RCC 7860 (cell line): Measurements from ENCODE around the gene PCAT6.
"Not testable (repeated sequence)": the region's sequence is repeated elsewhere in the genome, so short reads cannot be mapped to it uniquely, and the experiment has no call there.

ENCODE experiments used
- DNase-seq: peaks from one replicate; pipeline ENCODE4 v3.0.0-alpha.2; 2015; ENCODE audit warnings: low spot score
- FAIRE-seq: peaks from 2 replicates; lab custom pipeline; 2012; peaks lifted over from hg19 to GRCh38; lab: Jason Lieb, UNC

PCAT6 gene

DNA sequence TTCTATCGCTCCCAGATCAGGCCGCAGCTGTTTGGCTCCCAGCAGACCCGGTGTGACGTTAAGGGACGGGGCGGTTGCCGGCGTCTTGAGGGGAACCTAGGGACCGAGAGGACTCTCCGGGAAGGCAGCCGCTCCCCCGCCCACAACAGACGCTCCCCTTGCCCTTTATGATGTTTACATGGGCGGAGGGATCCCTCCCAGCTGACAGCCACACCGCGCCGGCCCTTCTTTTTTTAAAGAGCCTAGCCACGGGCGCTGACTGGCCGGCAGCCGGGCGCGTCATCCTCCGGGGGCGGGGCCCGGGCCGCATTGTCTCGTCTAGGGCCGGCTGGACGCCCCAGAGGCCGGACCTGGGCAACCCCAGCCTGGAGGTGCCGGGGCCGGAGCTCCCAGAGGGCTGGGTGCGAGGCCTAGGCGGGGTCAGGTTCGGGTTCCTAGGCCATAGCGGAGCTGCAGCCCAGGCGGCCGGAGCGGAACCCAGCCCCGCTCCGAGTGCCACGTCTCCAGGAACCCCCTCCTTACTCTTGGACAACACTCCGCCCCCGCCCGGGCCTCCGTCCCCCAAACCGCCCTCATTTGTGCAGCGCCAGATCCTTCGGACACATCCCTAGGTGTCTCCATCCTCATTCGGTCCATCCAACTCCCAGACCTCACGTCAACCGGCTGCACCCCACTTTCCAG is at the start of gene PCAT6:
Gene PCAT6, plus strand, starts transcription at position 340 of the 681 bp plus-strand sequence.
- FAIRE-seq (peak; percentile 44), DNase-seq (peak; percentile 75)

DNA sequence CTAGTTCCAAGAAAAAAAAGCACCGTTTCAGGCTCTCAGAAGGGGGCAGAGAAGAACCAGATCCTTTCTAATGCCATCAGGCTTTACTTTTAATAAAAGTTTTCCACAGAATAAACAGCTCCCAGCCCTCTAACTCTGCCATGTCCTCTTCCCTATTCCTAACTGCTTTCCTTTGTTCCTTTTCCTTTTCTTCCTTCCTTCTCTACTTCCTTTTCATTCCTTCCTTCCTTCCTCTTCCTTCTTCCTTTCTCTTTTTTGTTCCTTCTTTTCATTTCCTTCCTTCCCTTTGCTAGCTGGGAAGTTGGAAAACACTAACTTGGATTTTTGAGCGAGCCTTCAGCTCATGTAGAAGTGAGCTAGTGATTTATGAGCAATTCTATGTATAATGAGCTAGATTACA is 48.7 kb upstream of the PCAT6 start:
- DNase-seq = no peak
- FAIRE-seq = no peak

DNA sequence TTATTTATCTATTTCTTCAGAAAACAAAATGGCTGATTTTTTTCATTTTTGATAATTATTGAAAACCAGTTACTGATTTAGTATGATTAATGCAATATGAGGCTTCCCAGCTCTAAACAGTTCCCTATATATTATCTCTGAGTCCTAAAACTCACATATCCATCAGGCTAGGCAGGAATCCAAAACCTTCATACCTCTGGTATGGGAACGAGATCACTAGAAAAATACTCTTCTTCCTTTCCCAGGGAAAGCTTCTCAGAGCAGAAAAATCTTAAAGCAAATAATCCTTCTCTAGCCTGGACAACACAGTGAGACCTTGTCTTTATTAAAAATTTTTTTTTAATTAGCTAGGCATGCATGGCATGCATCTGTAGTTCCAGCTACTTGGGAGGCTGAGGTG is 45.0 kb upstream of the PCAT6 start:
- FAIRE-seq (no peak), DNase-seq (no peak)

DNA sequence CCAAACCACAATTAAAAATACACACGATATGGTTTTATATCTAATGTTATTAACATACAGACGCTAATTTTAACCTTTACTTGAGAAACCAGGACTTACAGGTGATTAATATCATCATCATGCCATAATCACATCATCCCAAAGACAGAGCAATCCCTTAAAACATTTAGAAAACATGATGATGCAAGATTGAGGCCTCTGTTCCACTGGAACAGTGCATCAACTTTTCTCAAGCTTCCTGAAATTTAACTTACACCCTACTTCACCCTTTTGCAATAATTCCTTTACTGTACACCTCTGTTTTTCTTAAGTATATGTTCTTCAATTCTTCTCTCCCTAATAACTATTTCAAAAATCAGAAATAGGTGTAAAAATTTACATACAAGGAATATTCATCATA is 40.6 kb upstream of the PCAT6 start:
- FAIRE-seq (no peak), DNase-seq (no peak)

DNA sequence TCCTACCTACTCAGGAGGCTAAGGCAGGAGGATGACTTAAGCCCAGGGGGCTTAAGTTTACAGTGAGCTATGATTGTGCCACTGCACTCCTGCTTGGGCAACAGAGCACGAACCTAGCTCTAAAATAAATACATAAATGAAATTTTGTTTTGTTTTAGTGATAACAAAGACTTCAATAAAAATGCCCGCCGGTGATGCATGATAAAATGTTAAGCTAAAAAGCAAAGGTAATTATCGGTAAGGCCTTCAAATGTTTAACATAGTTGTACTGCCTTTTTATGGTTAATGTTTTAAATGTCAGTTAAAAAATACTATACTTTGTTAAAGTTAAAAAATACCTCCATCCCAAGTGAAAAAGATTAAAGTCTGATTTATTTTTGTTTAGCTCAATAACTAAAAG is 29.6 kb upstream of the PCAT6 start:
- FAIRE-seq (no peak), DNase-seq (no peak)

DNA sequence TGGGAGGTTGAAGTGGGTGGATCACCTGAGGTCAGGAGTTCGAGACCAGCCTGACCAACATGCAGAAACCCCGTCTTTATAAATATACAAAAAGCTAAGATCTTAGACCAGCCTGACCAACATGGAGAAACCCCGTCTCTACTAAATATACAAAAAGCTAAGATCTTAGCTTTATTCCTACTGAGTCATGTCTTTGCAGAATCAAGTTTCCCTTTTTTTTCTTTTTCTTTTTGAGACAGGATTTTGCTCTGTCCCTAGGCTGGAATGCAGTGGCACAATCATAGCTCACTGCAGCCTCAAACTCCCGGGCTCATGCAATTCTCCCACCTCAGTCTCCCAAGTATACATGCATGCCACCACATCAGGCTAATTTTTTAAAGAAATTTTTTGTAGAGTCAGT is 23.9 kb upstream of the PCAT6 start:
- FAIRE-seq (no peak), DNase-seq (no peak)

DNA sequence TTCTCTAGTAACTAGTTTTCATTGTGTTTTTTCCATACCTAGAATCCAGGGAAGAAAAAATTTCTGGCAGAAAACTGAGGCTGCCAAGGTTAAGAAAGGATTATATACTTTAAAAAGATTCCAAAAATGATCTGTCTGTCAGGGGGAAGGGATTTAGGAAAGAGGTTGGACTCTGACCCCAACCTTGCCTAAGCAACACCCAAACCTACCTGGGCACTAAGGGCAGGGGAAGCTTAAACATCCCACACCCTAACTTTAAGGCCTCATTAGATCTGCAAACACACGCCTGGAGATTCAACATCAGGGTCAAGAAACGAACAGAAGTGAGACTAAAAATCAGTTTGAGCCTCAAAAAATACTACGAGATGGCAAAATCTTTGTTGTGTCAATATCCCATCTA is 22.0 kb upstream of the PCAT6 start:
- FAIRE-seq (no peak), DNase-seq (no peak)

DNA sequence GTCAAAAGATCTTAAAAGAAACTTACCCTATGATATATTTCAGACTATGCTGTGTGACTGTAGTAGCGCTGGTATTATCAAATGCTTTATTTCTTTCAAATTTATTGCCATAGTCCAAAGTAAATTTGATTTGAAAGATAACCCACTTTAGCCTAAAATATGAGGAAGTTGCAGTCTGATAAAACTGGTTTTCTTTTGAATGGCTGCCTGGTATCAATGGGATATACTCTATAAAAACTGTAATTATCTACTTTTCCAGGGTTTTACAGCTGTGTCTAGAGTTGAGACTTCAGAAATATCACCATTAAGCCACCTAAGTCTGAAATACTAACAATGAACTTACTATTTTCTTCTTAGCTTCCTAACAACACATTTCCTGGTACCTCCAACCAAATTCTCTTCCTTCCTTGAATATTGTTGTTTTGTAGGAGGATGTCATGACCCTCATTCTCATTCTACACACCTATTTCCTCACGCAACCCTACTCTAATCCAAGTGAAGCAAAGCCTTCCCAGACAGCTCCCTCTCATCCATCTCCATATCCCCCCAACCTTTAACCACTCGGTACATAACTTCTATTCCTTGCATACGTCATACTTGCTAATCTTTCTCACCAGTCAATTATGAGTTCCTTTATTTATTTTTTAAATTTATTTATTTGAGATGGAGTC is 19.5 kb upstream of the PCAT6 start:
- no peak for FAIRE-seq

DNA sequence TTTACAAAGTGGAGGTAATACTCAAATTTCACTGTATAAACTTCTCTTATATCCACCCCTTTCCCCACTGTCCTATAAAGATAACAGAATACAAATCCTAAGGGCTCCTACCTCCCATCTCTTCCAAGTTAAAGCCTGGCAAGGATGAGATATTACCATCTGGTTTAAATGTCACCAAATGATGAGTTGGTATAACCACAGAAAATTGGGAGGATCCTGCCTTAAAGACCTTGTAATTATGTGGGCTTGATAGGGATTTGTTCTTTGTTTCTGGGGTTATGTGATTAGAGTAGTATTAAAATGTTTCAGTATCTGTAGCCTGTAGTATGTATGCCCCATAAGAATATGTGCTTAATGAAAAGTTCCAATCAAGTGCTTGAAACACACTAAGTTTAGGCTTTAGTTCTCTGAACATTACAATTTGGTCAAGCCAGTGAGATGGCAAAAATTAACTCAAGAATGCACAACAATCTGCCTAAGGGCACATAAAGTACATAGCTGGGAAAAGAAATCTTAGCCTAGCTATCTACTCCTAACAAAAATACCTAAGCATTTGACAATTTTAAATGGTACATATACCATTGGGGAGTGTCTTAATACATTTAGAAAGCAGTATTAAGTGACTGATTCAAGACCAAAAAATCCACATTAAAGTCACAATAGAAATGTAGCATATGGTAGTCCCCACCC is 16.6 kb upstream of the PCAT6 start:
- no peak for DNase-seq
- no peak for FAIRE-seq

More for the DNA sequence above, 19.5 kb upstream of the PCAT6 start:
- DNase-seq = no peak

DNA sequence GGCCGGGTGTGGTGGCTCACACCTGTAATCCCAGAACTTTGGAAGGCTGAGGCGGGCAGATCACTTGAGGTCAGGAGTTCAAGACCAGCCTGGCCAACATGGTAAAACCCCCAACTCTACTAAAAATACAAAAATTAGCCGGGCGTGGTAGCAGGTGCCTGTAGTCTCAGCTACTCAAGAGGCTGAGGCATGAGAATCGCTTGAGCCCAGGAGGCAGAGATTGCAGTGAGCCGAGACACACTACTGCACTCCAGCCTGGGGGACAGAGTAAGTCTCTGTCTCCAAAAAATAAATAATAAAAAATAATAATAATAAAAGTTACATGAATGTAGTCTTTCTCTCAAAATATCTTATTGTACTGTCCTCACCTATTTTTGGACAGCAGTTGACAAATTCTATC is 15.8 kb upstream of the PCAT6 start:
- not testable (repeated sequence) for DNase-seq, FAIRE-seq

DNA sequence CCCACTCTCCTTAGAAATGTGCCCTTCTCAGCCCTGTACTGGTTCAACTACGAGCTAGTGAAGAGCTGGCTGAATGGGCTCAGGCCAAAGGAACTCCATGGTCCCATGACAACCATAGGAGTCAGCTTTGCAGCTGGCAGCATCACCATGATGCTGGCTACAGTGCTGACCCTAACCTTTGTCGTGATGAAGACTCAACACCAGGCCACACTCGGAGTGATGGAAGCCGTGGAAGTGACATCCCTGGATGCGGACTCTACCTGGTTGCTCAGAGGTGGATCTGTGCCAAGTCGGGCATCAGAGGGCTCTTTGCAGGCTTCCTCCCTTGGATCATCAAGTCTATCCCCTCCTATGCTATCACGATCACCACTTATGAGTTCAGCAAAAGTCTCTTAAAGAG is 14.1 kb upstream of the PCAT6 start:
- DNase-seq (no peak), FAIRE-seq (no peak)

DNA sequence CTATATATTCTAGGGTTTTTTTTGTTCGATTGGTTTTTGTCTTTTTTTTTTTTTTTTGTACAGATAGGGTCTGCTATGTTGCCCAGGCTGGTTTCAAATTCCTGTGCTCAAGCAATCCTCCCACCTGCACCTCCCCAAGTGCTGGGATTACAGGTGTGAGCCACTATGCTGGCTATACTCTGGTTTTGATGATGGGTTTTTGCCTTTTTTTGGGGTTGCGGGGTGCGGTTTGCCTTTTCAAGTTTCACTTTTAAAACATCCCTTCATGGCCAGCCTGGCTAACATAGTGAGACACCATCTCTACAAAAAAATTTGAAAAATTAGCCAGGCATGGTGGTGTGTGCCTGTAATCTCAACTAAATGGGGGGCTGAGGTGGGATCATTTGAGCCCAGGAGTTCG is 12.5 kb upstream of the PCAT6 start:
- FAIRE-seq = no peak
- DNase-seq = no peak

DNA sequence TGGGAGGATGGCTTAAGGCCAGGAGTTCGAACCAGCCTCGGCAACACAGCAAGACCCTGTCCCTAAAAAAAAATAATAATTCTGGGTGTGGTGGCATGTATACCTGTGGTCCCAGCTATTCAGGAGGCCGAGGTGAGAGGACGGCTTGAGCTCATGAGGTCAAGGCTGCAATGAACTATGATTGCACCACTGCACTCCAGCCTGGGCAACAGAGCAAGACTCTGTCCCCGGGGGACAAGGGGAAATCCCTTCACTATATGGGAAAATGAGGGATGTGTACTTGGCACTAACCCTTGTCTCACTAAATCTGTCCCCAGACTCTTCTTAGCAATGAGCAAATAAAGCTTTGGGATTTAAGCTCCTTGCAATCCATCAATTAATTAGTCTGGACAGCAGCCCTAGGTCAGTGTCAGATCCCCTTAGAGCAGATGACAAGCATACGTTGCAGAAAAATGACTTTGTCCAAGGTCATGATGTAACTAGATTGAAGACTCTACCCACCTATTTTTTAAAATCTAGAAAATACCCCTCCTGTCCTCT is 11.9 kb upstream of the PCAT6 start:
- FAIRE-seq (no peak), DNase-seq (no peak)

DNA sequence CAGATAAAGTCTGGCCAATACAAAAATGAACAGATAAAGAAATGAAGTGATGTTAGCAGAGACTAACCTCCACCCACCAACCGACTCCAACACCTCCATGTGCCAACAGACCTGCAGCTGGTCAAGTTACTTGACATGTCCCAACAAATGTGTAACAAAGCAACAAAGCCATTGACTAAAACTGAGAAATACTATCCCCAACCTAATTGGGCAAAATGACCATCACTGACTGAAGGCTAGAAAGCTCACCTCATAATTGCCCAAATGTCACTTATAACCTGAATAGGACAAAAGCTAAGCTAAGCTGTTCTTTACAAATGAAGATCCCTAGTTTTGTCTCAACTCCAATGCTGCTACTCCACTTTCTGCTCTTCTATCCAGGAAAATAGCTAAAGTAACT is 10.0 kb upstream of the PCAT6 start:
- no peak for FAIRE-seq
- DNase-seq = no peak

DNA sequence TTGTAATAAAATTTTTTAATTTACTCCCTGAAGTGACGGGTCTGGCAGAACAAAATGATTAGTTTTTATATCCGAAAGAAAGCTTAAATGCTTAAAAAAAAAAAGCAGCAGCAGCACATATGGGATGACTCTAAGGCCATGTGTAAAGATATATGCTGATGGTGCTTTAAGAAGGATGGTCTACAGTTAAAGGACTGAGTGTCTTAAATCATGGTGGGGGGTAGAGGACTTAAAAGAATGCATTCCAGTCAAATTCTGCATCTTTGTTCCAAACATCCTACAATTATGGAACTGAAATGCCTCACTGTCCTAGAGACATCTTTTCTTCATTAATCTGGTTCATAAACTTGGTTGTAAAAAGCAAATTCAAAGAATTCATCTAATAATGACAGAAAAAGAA is 9.6 kb upstream of the PCAT6 start:
- FAIRE-seq (no peak), DNase-seq (no peak)

DNA sequence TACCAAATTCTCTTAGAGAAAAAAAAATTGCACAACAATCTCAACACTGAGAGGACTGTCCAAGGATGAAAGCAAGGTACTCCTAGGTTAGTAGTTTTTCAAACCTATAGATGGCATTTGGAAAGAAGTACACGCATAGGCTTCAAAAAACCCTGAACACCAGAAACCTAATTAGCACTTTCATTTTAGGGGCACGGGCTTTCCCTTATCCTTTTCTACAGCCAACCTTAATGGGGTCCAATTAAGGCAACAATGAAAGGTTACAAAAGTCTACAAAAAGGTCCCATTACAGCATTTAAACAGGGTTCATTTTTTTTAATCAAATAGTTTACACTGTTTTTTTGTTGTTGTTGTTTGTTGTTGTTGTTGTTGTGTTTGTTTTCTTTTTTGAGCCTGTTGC is 8.7 kb upstream of the PCAT6 start:
- FAIRE-seq = no peak

DNA sequence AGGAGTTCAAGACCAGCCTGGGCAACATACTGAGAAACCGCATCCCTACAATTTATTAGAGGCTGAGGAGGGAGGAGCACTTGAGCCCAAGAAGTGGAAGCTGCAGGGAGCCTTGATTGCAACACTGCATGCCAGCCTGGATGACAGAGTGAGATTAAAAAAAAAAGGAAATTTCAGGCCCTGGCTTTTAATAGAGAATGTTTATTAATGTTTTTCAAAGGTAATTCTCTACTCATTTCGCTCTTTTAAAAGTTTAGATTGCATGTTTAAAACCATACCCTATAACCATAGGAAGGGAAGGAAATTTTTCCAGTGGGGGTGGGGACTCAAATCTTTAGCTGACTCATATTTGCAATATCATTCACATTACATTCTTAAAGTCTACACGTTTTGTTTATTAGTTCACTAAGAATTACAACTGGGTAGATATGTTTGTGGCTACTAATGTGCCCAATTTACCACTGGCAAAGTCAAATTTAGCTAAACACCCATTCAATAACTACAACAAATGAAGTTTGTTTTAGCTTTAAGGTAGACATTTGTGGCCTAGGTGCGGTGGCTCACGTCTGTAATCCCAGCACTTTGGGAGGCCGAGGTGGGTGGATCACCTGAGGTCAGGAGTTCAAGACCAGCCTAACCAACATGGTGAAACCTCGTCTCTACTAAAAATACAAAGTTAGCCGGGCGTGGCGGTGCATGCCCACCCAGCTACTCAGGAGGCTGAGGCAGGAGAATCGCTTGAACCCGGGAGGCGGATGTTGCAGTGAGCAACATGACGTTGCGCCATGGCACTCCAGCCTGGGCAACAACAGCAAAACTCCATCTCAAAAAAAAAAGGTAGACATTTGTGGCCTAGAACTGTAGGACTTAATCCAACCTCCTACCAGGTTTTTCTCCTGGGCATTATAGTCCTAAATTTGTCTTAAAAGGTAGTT is 7.5 kb upstream of the PCAT6 start:
- no peak for DNase-seq

More for the DNA sequence above, 8.7 kb upstream of the PCAT6 start:
- DNase-seq = no peak

DNA sequence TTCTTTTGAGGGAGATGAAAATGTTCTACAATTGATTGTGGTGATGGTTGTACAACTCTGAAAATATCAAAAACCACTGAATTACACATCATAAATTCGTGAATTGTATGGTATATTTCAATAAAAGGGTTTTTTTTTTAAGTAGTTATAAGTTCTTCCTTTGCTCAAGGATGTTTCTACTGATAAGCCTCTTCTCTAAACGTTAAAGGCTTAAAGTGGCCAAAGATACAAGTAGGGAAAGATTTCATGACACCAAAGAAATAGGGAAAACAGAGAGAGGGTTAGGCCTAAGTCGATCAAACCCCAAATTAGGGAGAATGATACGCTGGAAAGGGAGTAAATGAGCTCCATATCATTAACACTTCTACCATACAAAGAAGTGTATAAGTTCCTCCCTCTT is 6.6 kb upstream of the PCAT6 start:
- no peak for FAIRE-seq

More for the DNA sequence above, 7.5 kb upstream of the PCAT6 start:
- no peak for FAIRE-seq

DNA sequence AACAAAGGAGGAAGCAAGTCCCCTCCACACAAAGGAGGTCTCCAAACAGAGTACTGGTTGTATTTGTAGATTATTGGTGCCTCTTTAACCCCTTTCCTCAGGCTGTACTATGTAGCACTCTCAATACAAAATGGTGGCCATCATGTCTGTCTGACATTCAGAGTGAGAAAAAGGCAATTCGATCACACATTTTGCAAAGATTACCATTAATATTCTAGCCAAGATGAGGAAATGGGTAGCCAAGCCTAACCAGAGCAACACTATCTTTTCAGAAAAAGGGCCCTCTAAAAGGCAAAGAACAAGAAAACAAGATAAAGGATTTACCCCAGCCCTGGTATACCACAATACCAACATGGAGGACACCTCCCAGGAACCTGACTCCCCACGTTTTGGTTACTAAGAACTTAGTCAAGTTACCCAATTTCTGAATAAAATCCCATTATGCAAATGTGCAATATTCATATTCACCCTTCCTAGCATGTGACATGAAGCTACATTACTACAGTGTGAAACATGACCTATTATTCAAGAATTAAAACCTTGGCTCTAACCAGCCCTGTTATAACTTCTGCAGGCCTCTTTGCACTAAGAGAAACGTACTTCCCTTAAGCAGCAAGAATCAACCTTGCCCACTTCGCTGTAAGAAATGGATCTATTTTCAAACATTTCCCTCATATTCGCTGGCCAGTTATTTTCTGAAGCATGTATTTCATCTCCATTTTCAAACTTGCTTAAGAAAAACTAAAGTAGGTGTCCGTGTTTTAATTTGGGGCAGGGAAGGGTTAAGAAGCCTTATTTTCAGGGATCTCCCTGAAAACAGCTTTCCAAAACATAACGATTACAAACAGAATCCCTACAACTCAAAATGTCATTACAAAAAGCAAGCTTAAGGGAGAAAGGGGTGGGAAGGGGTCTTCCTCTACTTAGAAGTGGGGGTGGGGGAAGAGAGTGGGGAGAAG is 4.6 kb upstream of the PCAT6 start:
- FAIRE-seq (no peak), DNase-seq (no peak)

More for the DNA sequence above, 6.6 kb upstream of the PCAT6 start:
- no peak for DNase-seq
